GM18858 (cell line): ENCODE results near the gene TNNI2.
"Not testable (repeated sequence)": the region's sequence is repeated elsewhere in the genome, so short reads cannot be mapped to it uniquely, and the experiment has no call there.

Experiments
- ATAC-seq: cut with Tn5 transposase; IDR thresholded peaks from one replicate; pipeline ENCODE4 v1.9.1; 2021; ENCODE audit not compliant: unreplicated experiment

TNNI2 gene

DNA sequence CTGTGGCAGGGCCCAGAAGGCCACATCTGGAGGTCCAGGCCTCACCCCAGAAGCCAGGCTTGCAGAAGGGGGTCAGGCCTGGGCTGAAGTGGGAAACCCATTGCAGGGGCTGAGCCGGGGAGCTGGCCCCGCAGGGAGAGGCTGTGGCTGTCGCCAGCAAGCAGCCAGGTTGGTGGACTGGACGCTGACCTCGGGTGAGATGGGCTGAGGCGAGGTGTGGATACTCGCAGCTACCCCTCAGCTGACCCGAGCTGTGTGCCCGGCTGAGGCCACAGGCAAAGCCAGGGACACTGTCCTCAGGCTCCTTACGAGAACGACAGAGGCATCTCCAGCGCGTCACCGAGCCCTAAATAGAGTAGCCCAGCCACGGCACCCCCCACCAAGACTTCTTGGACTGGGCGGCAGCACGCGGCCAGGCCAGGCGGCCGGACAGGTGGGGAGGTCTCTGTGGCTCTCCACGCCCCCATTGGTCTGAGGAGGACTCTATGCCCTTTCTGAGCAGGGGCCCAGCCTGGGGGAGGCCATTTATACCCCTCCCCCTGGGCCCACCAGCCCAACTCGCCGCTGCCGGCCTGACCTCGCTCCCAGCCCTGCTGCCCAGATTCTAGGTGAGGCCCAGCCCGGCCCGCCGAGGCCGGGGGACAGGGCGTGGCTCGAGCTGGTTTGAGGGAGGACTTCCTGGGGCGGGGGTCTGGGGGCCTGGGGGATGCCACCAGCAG is at the start of gene TNNI2:
TNNI2 (plus strand) TSS at position 556 of the 719 bp plus-strand sequence. CDS start 716 bp downstream, outside the sequence.
- no peak for ATAC-seq

DNA sequence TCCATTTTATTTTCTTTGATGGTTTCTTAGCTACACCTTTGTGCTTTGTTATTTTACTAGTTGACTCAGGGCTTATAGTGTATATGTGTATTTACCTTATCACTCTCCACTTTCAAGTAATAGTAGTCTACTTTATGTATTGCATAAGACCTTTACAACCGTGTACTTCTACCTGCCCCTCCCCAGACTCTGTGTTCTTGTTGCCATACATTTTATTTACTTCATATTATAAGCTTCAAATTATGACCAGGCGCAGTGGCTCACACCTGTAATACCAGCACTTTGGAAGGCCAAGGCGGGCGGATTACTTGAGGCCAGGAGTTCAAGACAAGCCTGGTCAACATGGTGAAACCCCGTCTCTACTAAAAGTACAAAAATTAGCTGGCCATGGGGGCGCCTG is 46.9 kb upstream of the TNNI2 start:
- no peak for ATAC-seq

DNA sequence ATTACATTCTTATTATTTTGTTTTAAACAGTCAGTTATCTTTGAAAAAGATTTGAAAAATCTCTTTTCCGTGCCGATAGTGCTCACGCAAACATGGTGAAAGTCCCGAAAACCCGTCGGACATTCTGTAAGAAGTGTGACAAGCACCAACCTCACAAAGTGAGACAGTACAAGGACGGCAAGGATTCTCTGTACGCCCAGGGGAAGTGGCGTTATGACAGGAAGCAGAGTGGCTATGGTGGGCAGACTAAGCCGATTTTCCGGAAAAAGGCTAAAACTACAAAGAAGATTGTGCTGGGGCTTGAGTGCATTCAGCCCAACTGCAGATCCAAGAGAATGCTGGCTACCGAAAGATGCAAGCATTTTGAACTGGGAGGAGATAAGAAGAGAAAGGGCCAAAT is 46.3 kb upstream of the TNNI2 start:
- ATAC-seq, result no peak

DNA sequence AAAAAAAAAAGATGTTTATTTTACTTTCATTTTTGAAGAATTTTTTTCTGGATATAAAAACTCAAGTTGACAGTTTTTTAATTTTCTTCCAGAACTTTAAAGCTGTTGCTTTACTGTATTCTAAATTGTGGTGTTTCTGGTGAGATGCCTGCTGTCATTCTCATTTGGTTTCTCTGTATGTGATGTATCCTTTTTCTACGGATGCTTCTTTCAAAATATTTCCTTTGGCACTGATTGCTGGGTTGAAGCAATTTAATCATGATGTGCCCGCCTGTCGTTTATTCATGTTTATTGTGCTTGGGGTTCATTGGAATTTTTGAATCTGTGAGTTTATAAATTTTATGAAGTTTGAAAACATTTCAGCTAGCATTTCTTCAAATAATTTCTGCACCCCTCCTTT is 45.7 kb upstream of the TNNI2 start:
- ATAC-seq, result no peak

DNA sequence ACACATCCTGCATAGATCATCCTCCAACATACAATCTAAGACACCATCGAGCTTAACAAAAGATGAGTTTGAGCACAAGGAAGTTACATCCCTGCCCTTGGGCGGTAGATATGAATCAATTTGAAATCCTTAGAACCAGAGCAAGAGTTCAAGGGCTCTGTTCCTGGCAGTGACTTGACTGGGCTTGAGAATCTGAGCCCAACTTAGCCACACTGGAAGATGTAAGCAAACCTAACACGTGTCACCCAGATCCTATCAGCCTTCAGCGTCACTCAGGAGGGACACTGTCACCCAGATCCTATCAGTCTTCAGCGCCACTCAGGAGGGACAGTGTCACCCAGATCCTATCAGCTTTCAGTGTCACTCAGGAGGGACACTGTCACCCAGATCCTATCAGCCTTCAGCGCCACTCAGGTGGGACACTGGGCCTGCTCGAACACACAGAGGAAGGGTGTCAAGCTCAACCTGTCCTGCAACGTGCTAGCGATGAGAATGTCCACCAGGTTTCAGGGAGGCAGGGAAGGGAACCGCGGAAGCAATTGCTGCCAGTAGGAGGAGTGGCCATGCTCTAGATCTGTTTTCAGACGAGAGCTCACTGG is 42.3 kb upstream of the TNNI2 start:
- no peak for ATAC-seq

DNA sequence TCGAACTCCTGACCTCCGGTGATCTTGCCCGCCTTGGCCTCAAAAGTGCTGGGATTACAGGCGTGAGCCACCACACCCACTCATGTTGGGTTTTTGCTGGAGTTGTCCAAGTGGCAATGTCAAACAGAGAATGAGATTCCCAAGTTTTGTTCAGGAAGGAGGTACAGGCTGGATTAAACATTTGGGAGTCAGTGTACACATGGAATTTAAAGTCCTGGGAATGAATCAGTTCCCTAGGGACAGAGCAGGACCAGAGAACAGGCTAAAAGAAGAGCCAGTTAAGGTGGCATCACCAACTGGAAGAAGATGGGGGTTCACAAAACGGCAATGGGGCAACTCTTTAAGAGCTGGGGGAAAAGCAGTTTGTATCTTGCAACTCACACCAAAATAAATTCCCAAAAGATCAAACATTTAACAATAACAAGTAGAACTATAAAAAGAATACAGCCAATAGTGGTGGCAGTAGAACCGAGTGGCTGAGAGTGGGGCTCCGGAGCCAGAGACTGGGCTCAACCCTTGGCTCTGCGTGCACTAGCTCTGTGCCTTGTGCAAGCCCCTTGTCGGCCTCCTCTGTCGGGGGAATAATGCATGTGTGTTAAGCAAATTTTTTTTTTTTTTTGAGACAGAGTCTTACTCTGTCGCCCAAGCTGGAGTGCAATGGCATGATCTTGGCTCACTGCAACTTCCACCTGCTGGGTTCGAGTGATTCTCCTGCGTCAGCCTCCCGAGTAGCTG is 41.2 kb upstream of the TNNI2 start:
- ATAC-seq, result no peak

DNA sequence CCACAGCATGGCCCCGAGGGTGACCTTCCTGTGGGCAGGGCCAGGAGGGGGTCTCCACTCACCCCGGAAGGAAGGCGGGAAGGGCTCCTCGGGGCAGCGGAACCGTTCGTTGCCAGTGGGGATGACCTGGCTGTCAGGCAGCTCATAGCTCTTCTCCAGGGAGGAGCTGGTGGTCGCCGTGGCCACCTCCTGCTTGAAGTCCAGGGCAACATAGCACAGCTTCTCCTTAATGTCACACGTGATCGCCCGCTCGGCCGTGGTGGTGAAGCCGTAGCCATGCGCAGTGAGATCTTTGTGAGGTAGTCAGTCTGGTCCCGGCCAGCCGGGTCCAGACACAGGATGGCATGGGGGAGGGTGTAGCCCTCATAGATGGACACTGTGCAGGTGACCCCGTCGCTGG is 35.5 kb upstream of the TNNI2 start:
- ATAC-seq, result no peak

DNA sequence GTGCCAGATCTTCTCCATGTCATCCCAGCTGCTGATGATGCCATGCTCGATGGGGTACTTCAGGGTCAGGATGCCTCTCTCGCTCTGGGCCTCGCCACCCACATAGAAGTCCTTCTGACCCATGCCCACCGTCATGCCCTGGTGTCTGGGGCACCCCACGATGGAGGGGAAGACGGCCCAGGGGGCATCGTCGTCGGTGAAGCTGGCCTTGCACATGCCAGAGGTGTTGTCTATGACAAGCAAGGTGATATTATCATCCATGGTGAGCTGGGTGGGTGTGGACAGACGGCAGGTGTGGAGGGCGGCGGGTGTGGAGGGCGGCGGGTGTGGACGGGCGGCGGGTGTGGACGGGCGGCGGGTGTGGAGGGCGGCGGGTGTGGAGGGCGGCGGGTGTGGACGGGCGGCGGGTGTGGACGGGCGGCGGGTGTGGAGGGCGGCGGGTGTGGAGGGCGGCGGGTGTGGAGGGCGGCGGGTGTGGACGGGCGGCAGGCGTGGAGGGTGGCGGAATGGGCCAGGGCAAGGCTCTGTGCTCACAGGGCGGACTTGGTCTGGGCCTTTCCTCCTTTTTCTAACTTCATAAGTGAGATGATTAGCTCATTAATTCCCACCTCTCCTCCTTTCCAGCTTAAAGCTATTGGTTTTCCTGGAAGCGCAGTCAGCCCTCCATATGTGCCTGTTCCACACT is 34.8 kb upstream of the TNNI2 start:
- not testable (repeated sequence) for ATAC-seq

DNA sequence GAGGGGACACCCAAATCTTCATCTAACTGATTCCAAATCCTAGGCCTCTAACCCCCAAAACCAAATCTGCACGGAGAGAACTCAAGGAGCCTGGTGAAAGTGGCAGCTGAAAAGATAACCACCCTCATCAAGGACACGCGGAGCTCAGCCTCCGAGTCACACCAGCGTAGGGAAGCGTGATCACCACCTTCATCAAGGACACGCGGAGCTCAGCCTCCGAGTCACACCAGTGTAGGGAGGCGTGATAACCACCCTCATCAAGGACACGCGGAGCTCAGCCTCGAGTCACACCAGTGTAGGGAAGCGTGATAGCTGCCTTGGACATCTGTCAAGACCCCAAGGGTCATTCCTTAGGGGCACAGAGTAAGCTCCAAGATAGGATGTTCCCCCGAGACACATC is 33.3 kb upstream of the TNNI2 start:
- ATAC-seq, result no peak

DNA sequence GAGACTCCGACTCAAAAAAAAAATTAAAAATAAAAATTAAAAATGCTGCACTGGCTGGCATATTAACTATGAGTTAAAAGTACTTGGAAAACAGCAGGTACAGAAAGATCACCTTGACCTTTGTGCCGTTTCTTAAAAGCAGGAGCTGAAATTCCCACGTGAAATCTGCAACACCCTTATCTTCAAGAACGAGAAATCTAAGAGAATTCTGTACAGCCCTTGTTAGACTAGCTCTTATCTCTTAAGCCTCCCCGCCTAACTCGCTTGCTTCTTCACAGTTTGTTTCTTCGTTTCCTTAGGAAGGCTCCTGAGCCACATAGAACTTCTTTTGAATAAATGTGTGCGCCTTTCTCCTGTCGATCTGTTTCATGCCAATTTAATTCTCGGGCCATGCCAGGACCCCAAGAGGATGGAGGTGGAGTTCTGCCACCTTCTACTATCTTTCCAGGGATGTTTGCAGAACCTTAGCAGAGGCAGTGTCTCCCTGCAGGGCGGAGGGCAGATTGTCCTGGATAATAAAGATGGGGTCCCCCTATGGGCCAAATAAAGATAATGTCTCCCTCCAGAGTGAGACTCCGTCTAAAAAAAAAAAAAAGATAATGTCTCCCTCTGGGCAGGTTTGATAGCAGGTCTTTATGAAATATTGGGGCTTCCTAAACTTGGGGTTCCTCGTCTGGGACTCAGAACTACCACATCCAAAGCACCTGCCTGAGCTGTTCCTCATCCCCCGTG is 31.4 kb upstream of the TNNI2 start:
- ATAC-seq, result no peak

DNA sequence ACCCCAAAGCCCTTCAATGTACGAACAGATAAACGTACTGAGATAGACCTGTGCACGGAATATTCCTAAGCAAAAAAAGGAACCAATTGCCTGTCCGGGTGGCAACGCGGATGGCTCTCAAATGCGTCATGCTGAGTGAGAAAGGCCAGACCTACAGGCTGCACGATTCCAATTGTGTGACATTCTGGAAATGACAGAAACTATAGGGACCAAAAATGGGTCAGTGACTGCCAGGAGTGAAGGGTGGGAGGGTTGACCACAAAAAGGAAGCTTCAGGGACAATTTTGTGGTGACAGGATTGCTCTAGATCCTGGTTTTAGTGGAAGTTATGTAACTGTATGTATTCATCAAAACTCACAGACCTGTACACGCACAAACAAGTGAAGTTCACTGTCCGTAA is 28.0 kb upstream of the TNNI2 start:
- no peak for ATAC-seq

DNA sequence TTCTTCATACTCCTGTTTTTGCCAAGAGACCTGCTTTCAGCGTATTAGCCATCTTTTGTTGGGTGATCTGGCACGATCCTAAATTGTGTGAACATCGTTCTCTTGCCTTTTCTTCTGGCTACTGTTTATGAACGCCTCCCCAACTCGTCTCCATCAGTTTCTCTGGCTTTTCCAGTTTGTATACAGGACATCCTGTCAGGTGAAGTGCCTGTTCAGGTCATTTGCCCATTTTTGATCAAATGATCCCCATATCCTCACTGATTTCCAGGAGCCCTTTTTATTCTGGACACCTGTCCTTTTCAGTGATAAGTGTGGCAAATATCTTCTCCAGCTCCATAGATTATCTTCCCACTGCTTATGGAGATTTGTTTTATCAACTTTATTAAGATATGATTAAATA is 26.5 kb upstream of the TNNI2 start:
- no peak for ATAC-seq

DNA sequence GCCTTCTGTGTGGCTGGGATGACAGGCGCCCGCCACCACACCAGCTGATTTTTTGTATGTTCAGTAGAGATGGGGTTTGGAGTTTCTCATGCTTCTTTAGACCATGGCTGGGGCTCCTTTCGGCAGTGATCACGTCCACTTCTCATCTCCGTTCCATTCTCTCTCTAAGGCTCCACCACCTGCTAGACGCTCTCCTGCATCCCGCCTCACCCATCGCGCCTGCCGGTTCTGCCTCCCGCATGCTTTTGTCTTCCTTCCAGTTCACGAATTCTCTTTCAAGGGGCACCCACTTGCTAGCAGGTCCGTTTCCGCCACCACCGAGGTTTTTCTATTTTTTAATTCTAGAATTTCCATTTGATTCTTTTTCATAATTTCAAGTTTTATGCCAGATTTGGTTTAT is 26.0 kb upstream of the TNNI2 start:
- no peak for ATAC-seq

DNA sequence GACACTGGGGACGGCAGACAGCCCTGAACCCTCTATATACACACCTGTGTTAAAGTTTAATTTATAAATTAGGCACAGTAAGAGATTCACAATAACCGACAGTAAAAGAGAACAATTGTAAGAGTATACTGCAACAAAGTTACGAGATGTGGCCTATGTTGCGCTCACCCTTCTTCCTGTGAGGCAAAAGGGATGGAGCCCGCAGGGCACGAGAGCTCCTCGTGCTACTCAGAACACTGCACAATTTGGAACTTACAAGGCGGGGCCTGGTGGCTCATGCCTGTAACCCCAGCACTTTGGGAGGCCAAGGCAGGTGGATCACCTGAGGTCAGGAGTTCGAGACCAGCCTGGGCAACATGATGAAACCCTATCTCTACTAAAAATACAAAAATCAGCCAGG is 25.4 kb upstream of the TNNI2 start:
- not testable (repeated sequence) for ATAC-seq

DNA sequence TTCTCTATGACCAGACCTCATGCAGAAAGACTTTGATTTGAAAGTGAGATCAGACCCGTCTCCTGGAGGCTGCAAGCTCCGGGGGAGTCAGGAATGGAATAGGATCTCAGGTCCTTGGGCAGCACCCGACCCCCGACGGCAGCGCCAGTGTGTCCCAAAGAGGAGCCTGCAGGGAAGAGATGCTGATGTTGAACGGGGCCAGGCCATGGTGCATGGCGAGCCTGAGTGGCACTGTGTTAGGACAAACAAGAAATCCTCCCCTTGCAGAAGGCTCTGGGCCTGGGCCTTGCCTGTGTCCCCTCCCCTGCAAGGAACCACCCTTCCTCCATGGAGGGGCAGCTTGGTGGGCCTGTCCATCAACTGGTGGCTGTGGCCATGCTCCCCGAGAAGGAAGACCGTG is 24.1 kb upstream of the TNNI2 start:
- ATAC-seq, result no peak

DNA sequence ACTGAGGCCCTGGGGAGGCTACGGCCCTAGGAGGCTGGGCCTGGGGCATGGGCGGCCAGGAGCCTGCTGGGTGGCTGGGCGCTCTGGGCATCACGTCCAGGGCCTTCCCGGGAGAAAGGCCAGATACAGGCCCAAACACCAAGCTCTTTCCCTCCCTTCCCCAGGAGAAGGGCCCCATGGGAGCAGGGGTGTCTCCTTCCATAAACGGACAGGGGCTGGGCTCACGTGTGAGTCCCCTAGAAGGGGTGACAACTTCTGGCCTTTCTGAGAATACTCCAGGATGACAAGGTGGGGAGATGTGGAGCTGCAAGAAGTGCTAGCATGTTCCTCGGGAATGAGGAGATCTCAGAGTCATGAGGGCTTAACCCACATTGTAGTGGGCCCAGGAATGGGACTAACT is 23.5 kb upstream of the TNNI2 start:
- no peak for ATAC-seq

DNA sequence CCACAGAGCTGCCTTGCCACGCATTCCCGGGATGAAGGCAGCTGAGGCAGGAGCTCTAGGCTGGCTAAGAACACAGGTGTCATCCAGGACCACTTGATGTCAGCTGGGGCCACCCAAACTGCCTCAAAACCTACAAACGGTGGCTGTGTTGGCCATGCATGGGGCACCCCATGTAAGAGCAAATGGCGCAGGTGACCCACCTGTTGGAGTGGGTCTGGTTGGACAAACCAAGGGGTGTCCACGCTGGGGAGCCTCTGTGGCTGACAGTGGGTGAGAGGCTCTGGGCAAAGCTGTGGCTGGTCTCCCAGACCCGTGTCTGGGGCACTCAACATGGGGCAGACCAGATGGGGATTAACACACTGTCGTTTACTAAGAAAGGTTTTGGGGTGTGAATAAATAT is 23.0 kb upstream of the TNNI2 start:
- ATAC-seq, result no peak

DNA sequence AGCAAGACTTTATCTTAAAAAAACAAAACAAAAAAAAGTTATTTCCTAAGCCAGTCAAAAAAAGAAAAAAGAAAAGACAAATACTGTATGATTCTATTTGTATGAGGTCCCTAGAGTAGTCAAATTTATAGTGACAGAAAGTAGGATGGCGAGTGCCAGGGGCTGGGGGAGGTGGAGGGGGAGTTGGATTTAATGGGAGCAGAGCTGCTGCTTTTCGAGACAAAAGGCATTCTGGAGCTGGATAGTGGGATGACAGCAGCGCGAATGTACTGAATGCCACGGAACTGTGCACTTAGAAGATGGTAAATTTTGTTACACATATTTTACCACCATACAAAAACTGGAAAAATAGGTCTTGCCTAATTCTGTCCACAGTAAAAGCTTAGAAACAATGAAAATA is 21.8 kb upstream of the TNNI2 start:
- no peak for ATAC-seq

DNA sequence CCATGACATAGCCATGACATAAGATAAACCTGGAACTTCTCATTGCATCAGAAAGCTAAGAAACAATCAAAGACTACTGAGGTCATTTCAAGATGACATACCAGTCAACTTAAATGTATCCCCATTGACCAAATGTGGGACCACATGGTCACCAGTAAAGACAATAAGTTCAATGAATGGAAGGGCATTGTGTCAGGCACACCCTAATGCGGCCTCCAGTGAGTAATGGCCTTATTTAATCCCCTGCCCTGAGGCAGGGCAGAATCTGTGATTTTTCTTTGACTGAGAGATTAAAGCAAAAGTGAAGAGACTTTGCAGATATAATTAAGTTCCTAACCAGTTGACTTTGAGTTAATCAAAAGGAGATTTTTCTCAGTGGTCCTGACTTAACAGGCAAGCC is 21.3 kb upstream of the TNNI2 start:
- no peak for ATAC-seq

DNA sequence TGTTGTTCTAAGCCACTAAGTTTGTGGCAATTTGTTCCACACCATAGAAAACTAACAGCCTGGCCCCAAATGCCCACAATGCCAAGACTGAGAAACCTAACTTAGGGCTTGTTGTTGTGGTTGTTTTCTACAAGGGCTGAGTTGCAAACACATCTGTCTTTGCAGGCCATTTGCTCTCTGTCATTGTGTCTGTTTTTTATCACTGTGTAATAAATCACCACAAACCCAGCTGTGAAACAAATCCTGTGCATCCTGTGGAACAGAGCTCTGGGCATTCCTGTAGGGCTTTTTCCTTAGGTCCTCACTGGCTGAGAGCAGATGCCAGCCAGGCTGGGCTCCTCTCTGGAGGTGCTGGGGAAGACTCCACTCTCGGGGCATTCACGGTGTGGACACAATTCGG is 19.7 kb upstream of the TNNI2 start:
- ATAC-seq, result no peak
